ENCODE data around the gene DYRK1A. TPM values are rescaled to one million over a fixed set of nuclear protein-coding genes. Genes with fewer than 3 reads are reported as not detected.

The DYRK1A gene
- total and polyA plus RNA-seq, 10 of the 15 experiments (the other 5 are each of a cell fraction or from before 2014, with no cell fraction given), result 2.4 to 68.6 (median 30.7) TPM

- TF ChIP-seq CREB1 (IDR thresholded peaks at IDR 0.05; ENCODE audit: low read depth), result peak; percentile 76
- TF ChIP-seq ATF7 (IDR thresholded peaks at IDR 0.05; ENCODE audit: low read depth), result peak; percentile 45; the same call in 1 of the 2 replicates
- TF ChIP-seq CBX5 (IDR thresholded peaks at IDR 0.05; ENCODE audit: low read depth), result no peak
- TF ChIP-seq ZBTB40 (IDR thresholded peaks at IDR 0.05; ENCODE audit: borderline replicate concordance), result no peak
- TF ChIP-seq ZNF687 (IDR thresholded peaks at IDR 0.05), result 0 out of 2 replicates have a peak, but pooled peaks have one; percentile 3
- TF ChIP-seq JUNB (IDR thresholded peaks at IDR 0.05), result no peak
- TF ChIP-seq RAD21 (IDR thresholded peaks at IDR 0.05; ENCODE audit: insufficient read depth, low read depth, low read length), result peak; percentile 38; the same call in 1 of the 2 replicates
These were observed 197.9 kb downstream of the DYRK1A start (continued) for GRCh38 chr21:37564341-37564923.

Measured in GM12878 (cell line).